K562 (cell line): ENCODE data around the gene PACSIN1. TPM values are rescaled to one million over a fixed set of nuclear protein-coding genes. Genes with fewer than 3 reads are reported as not detected.

Source experiments
- DMBX1 ChIP-seq: fragments of 250-450 bp; sonication (Bioruptor Pico); IDR thresholded peaks from 2 replicates; pipeline ENCODE4 v1.8.0; 2022; ENCODE audit warnings: inconsistent platforms, mild to moderate bottlenecking, moderate library complexity, borderline replicate concordance
- EZH2 ChIP-seq: IDR thresholded peaks from 2 replicates; pipeline ENCODE4 v1.6.1; 2012; ENCODE audit warnings: low read depth, mild to moderate bottlenecking, inconsistent platforms, low read length, borderline replicate concordance
- GATA2 ChIP-seq: sonication (generic); formaldehyde crosslinking; IDR thresholded peaks from 2 replicates; pipeline ENCODE4 v1.4.0; 2020; ENCODE audit warnings: mild to moderate bottlenecking, missing genetic modification reagents
- HDAC2 ChIP-seq: fragments of 450-650 bp; IDR thresholded peaks from 2 replicates; pipeline ENCODE4 v1.6.1; 2016; ENCODE audit warnings: mild to moderate bottlenecking
- HINFP ChIP-seq: fragments of 450-650 bp; conservative IDR thresholded peaks from 2 replicates; pipeline ENCODE4 v1.6.1; 2016; ENCODE audit warnings: missing genetic modification characterization, low read depth, mild to moderate bottlenecking, control low read depth, missing compliant biosample characterization
- HMBOX1 ChIP-seq: sonication (generic); IDR thresholded peaks from 2 replicates; pipeline ENCODE4 v1.6.1; 2016
- KLF13 ChIP-seq: fragments of 450-650 bp; IDR thresholded peaks from 2 replicates; pipeline ENCODE4 v1.6.1; 2016; ENCODE audit warnings: missing genetic modification characterization, low read depth, mild to moderate bottlenecking, missing compliant biosample characterization, moderate library complexity, borderline replicate concordance
- LEF1 ChIP-seq: fragments of 450-650 bp; IDR thresholded peaks from 2 replicates; pipeline ENCODE4 v1.6.1; 2016; ENCODE audit warnings: mild to moderate bottlenecking
- NR4A1 ChIP-seq, 2 experiments: fragments of 250-450 bp in 1 of 2; fragments of 450-650 bp in 1 of 2; sonication (Bioruptor Pico) in 1 of 2; IDR thresholded peaks; 2 replicates each; pipeline versions ENCODE4 v1.4.0 to v1.6.1; 2016 to 2020; ENCODE audit warnings: mild to moderate bottlenecking in 2 of 2, missing compliant biosample characterization in 1 of 2, missing genetic modification characterization in 1 of 2, moderate library complexity in 1 of 2
- OTX1 ChIP-seq: fragments of 450-650 bp; formaldehyde crosslinking; IDR thresholded peaks from 2 replicates; pipeline ENCODE4 v1.4.0; 2022; ENCODE audit warnings: mild to moderate bottlenecking
- PCBP2 ChIP-seq: fragments of 200-400 bp; formaldehyde crosslinking; IDR thresholded peaks from 2 replicates; pipeline ENCODE4 v1.6.1; 2018; ENCODE audit warnings: low read length, low read depth, mild to moderate bottlenecking, moderate library complexity; ENCODE audit not compliant: poor library complexity, severe bottlenecking
- PML ChIP-seq: IDR thresholded peaks from 2 replicates; pipeline ENCODE4 v1.6.1; 2012; ENCODE audit warnings: low read length, inconsistent platforms
- PTBP1 ChIP-seq: fragments of 200-400 bp; formaldehyde crosslinking; IDR thresholded peaks from 2 replicates; pipeline ENCODE4 v1.6.1; 2017; ENCODE audit warnings: low read depth, low read length
- PURB ChIP-seq: sonication (generic); formaldehyde crosslinking; IDR thresholded peaks from 2 replicates; pipeline ENCODE4 v1.9.0; 2021; ENCODE audit warnings: low read depth, mild to moderate bottlenecking, missing genetic modification reagents
- SLC30A9 ChIP-seq: fragments of 250-450 bp; sonication (Bioruptor Pico); IDR thresholded peaks from 2 replicates; pipeline ENCODE4 v1.8.0; 2022; ENCODE audit warnings: mild to moderate bottlenecking, moderate library complexity
- SMAD1 ChIP-seq: fragments of 150-350 bp; IDR thresholded peaks from 2 replicates; pipeline ENCODE4 v1.6.1; 2014; ENCODE audit warnings: low read length, low read depth; ENCODE audit not compliant: partially characterized antibody
- TCF3 ChIP-seq: sonication (generic); formaldehyde crosslinking; IDR thresholded peaks from 2 replicates; pipeline ENCODE4 v1.4.0; 2020; ENCODE audit warnings: mild to moderate bottlenecking, missing genetic modification reagents
- TGIF2 ChIP-seq: sonication (generic); formaldehyde crosslinking; IDR thresholded peaks from 2 replicates; pipeline ENCODE4 v1.8.1; 2022; ENCODE audit warnings: mild to moderate bottlenecking, missing genetic modification reagents, moderate library complexity
- THRB ChIP-seq: fragments of 450-650 bp; formaldehyde crosslinking; conservative IDR thresholded peaks from 2 replicates; pipeline ENCODE4 v1.4.0; 2022; ENCODE audit warnings: mild to moderate bottlenecking, missing genetic modification characterization
- UBTF ChIP-seq, 2 experiments: IDR thresholded peaks; 2 replicates each; pipeline ENCODE4 v1.6.1; 2012; ENCODE audit warnings: improper control_type of control experiment in 2 of 2, low read depth in 2 of 2, low read length in 2 of 2, borderline replicate concordance in 1 of 2
- ZKSCAN3 ChIP-seq: fragments of 250-450 bp; sonication (Bioruptor Pico); IDR thresholded peaks from 2 replicates; pipeline ENCODE4 v1.4.0; 2020
- ZNF174 ChIP-seq: fragments of 250-450 bp; sonication (Bioruptor Pico); IDR thresholded peaks from 2 replicates; pipeline ENCODE4 v1.4.0; 2020; ENCODE audit warnings: mild to moderate bottlenecking
- ZNF445 ChIP-seq: fragments of 250-450 bp; sonication (Bioruptor Pico); IDR thresholded peaks from 2 replicates; pipeline ENCODE4 v1.4.0; 2020; ENCODE audit warnings: low read depth, mild to moderate bottlenecking, moderate library complexity
- ZNF830 ChIP-seq: fragments of 250-450 bp; sonication (Bioruptor Pico); IDR thresholded peaks from 2 replicates; pipeline ENCODE4 v1.5.0; 2021; ENCODE audit warnings: mild to moderate bottlenecking
- polyA plus RNA-seq, 8 experiments: library from polyadenylated mRNA; depleted of rRNA in 4 of 8; stranded (reverse) in 5 of 8; unstranded in 3 of 8; fragments of >200 nt; fragmentation: Nextera tagmentation in 2 of 8; fragmentation: Illumina TruSeq in 1 of 8; extraction: Ambion mirVana in 2 of 8; extraction: Trizol in 1 of 8; gene quantifications; 2 replicates each; pipeline versions ENCODE4 v1.2.1 to v1.2.3, GENCODE V29; 2011 to 2014; ENCODE audit warnings: inconsistent platforms in 1 of 8, missing spikeins in 1 of 8
- total RNA-seq, 7 experiments: library from RNA; depleted of rRNA in 6 of 7; stranded (reverse); fragments of >200 nt in 6 of 7; fragmentation: Illumina TruSeq in 2 of 7; extraction: Trizol in 2 of 7; gene quantifications; 2 replicates each; pipeline versions ENCODE4 v1.2.1 to v1.2.3, GENCODE V29; 2011 to 2021; ENCODE audit warnings: low replicate concordance in 1 of 7

Gene PACSIN1
- total and polyA plus RNA-seq, 9 of the 15 experiments (the other 6 are each of a cell fraction or from before 2014, with no cell fraction given): 0.01 to 1.7 (median 0.45) TPM

- TF ChIP-seq TCF3 (CRISPR knock-in tag) (no peak), GATA2 (CRISPR knock-in tag) (no peak), SLC30A9 (CRISPR knock-in tag) (no peak), HINFP (tag) (no peak), SMAD1 (no peak), ZNF174 (CRISPR knock-in tag) (no peak), KLF13 (tag) (no peak), PURB (CRISPR knock-in tag) (no peak), HMBOX1 (no peak), PCBP2 (no peak), OTX1 (CRISPR knock-in tag) (no peak), ZNF830 (no peak), NR4A1 (CRISPR knock-in tag; IDR thresholded peaks at IDR 0.05) (no peak), NR4A1 (tag; IDR thresholded peaks at IDR 0.05) (no peak), ZNF445 (CRISPR knock-in tag) (no peak), PTBP1 (no peak), TGIF2 (CRISPR knock-in tag) (no peak), UBTF (IDR thresholded peaks at IDR 0.05; ENCODE audit: borderline replicate concordance in 1 of 2, low read depth in 2 of 2, low read length in 2 of 2) (no peak), LEF1 (no peak), PML (no peak), EZH2 (no peak), HDAC2 (no peak), THRB (CRISPR knock-in tag) (no peak), DMBX1 (no peak), ZKSCAN3 (no peak)
These were observed at the start of gene PACSIN1 (continued) for GRCh38 chr6:34465531-34466241.
